Activated T-helper 2 cell treated with anti-CD3 and anti-CD28 coated beads, Interferon-gamma antibody, Interleukin-2, Interleukin-4, amounts not matched to agents 10 μg/mL and 5 μg/mL and 100 μg/mL, durations not matched to agents 14 hours and 24 hours and 36 hours (primary cell): ENCODE measurements around the gene ETF1. TPM values are rescaled to one million over a fixed set of nuclear protein-coding genes. Genes with fewer than 3 reads are reported as not detected.

ENCODE experiments used
- DNase-seq: peaks from one replicate; pipeline ENCODE4 v3.0.0; 2021; ENCODE audit warnings: low spot score
- H3K27ac Mint-ChIP-seq: one replicate; pipeline ENCODE4 v1.8.0; 2021; ENCODE audit warnings: mixed read lengths
- H3K27me3 Mint-ChIP-seq: one replicate; pipeline ENCODE4 v1.8.0; 2021; ENCODE audit warnings: low read depth, mixed read lengths
- H3K36me3 Mint-ChIP-seq: one replicate; pipeline ENCODE4 v1.8.0; 2021; ENCODE audit warnings: low read depth, mixed read lengths
- H3K4me1 Mint-ChIP-seq: one replicate; pipeline ENCODE4 v1.8.0; 2021; ENCODE audit warnings: low read depth, mixed read lengths
- H3K4me3 Mint-ChIP-seq: one replicate; pipeline ENCODE4 v1.8.0; 2021; ENCODE audit warnings: low read depth, mild to moderate bottlenecking, moderate library complexity, mixed read lengths
- H3K9me3 Mint-ChIP-seq: one replicate; pipeline ENCODE4 v1.8.0; 2021; ENCODE audit warnings: mixed read lengths
- intact Hi-C: fragments of 100-400 bp; cut with micrococcal nuclease; formaldehyde crosslinking; loops from one replicate; pipeline ENCODE4 v1.15.1; 2023
- total RNA-seq: library from RNA; stranded (reverse); gene quantifications from 2 replicates; pipeline ENCODE4 v1.2.3, GENCODE V29; 2022

The ETF1 gene
- total RNA-seq, 1 donor from 2014 or later = 170 TPM

DNA sequence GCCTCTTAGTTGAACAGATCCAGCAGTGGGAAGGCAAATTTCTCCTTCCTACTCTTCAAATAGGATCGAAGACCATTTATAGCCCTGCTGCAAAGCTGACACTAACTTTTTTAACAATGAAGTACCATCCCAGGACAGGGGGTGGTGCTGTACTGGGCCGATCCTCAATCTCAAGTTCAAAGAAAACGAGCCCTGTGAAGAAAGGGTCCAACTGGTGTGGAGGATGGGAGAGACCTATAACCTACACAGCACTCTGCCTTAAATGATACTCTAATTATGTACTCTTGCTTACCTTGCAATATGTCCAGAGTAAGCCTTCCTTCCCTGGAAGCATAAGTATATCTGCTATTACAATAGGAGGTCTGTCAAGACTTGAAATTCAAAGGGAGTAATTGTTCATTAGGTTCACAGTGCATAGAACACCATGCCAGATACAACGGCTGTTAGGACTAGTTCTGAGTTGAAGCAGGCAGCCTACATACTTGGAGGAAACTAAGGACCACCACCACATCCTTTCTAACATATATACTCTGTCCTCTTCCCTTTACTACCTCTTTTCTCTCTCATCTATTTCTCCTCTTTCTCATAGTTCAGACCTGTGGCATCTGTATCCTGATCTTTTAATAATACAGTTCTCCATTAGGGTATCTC, 6.2 kb downstream of the ETF1 start:
- intact Hi-C loops = no loop called here
- Mint-ChIP-seq H3K36me3 (peaks cover 82% of the 10 kb centered on the region), H3K9me3 (no peaks in the 10 kb centered on the region)

DNA sequence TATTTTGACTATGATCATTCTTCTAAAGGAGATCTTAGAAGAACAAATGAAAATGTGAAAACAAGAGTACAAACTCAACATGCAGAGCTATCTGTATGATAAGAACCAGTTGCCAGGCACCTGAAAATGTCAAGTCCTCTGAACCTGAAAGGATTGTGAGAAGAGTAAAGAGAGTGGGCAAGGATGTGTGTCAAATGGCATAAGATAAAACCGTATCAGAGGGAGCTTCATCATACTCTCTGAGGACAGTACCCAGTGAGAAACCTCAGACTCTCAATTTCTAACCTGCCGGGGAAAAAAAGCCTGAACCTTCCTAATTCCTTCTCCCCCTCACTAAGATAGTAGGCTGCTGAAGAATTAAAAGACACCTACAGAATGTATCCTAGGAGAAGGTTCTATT, 6.8 kb downstream of the ETF1 start:
- Mint-ChIP-seq H3K4me1 (peaks cover 48% of the 10 kb centered on the region), H3K36me3 (peaks cover 79% of the 10 kb centered on the region), H3K9me3 (no peaks in the 10 kb centered on the region), H3K27me3 (no peaks in the 10 kb centered on the region), H3K4me3 (no peak overlapping the region), H3K27ac (peak overlapping the region; percentile 47)
- DNase-seq = no peak
- intact Hi-C loops = no loop called here

More for the DNA sequence above, 6.2 kb downstream of the ETF1 start:
- Mint-ChIP-seq H3K27me3 (no peaks in the 10 kb centered on the region), H3K4me1 (peaks cover 50% of the 10 kb centered on the region), H3K4me3 (no peak overlapping the region), H3K27ac (peak overlapping the region; percentile 47)
- no peak for DNase-seq

DNA sequence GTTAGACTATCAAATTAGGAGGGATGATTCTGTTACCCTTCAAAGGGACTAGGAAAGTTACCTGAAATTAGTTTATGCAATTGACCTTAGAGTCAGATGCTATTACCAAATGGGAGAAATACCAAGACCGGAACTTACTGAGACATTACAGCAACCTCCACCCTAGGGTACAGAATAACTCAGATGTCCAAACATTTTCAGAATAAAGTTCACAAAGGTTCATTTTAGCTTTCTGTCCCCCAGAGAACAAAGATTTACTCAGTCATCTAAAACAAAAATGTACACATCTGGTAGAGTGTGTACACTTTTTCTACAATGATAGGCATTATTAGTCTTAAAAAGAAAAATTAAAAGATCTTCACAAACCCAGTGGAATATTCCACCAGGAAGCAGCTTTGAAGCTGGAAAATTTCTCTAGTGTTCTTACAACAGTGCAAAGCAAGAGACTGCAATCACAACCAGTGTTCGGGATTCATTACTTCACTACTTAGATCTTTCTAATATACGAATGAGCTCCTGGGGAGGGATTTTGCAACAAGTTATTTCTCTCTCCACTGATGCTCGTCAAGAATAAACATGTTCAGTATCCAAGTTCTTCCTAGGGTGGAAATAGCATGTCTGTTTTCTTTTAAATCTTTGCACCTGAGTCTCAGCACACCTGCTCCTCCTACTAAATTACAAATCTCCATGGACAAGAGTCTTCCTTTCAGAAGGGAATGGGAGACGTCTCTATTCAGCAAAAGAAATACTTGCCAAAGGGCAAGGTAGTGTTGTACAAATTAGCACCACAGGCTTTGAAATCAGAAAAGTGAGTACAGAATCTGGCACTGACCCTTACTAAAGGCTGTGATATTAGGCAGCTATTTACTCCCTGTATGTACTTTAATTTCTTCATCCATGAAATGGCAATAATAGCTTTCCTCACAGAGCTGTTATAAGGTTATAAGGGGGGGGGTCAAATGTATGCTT, 8.8 kb downstream of the ETF1 start:
- Mint-ChIP-seq H3K9me3 (no peaks in the 10 kb centered on the region), H3K36me3 (peaks cover 70% of the 10 kb centered on the region), H3K27me3 (no peaks in the 10 kb centered on the region), H3K27ac (no peak overlapping the region), H3K4me3 (no peak overlapping the region), H3K4me1 (peaks cover 37% of the 10 kb centered on the region)
- DNase-seq = no peak
- intact Hi-C loops = no loop called here

DNA sequence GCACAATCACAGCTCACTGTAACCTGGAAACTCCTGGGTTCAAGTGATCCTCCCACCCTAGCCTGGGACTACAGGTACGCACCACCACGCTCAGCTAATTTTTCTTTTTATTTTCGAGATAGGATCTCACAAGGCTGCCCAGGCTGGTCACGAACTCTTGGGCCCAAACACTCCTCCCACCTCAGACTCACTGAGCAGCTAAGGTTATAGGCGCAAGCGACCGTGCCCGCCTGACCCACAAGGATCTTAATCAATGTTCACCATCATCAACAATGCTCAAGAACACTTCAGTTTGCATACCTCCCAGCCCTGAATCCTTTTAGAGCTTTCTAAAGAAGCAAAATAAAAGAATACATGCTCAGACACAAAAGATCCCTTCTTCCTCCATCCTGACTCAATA, 13.2 kb downstream of the ETF1 start:
- H3K4me1 Mint-ChIP-seq = peaks cover 26% of the 10 kb centered on the region
- DNase-seq = no peak
- peaks cover 65% of the 10 kb centered on the region for H3K36me3 Mint-ChIP-seq
- H3K4me3 Mint-ChIP-seq = no peak overlapping the region
- no peaks in the 10 kb centered on the region for H3K27me3 Mint-ChIP-seq
- H3K9me3 Mint-ChIP-seq = no peaks in the 10 kb centered on the region
- intact Hi-C loops = no loop called here
- no peak overlapping the region for H3K27ac Mint-ChIP-seq

DNA sequence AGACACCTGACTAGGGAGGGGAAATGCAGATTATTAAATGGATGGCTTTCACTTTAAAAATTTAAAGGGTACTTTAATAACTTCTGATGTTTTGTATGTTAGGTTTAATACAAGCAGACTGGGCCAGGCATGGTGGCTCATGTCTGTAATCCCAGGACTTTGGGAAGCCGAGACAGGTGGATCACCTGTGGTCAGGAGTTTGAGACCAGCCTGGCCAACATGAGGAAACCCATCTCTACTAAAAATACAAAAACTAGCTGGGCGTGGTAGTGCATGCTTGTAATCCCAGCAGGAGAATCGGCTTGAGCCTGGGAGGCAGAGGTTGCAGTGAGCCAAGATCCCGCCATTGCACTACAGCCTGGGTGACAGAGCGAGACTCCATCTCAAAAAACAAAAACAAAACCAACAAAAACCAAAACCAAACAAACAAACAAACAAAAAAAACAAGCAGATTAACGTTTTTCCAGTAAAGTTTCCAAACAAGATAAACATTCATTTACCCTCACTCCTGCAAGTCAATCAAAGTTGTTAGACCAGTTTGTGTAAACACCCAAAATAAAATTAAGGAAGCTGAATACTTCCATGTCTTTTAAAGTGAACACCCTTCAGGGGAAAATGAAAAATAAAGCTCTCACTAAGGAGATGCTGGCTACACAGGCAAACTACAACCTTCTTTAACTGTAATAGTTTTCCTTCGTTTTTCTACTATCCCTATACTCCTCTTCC, 14.1 kb downstream of the ETF1 start:
- DNase-seq = no peak
- H3K36me3 Mint-ChIP-seq = peaks cover 56% of the 10 kb centered on the region
- H3K4me3 Mint-ChIP-seq = no peak overlapping the region
- H3K4me1 Mint-ChIP-seq = peaks cover 22% of the 10 kb centered on the region
- no peaks in the 10 kb centered on the region for H3K27me3 Mint-ChIP-seq
- H3K27ac Mint-ChIP-seq = no peak overlapping the region
- intact Hi-C loops = no loop called here
- no peaks in the 10 kb centered on the region for H3K9me3 Mint-ChIP-seq

DNA sequence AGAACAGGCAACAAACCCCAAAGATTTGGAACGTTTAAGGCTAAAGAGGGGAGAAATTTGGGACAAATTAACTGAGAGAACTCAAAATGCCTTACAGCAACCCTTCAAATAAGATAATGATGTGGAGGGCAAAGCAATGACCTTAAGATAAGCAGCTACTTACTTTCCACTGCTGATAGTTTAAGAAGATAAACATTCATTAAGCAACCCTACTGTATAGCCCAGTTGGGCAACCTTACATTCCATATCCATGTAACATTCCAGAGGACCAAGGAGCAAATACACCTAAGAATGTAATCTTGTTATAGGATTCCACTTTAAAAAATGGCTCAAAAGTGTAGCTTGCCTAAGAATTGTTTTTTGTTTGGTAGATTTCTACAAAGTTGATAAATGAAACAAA, 14.8 kb downstream of the ETF1 start:
- DNase-seq = no peak
- no peak overlapping the region for H3K27ac Mint-ChIP-seq
- H3K9me3 Mint-ChIP-seq = no peaks in the 10 kb centered on the region
- no peaks in the 10 kb centered on the region for H3K27me3 Mint-ChIP-seq
- peaks cover 52% of the 10 kb centered on the region for H3K36me3 Mint-ChIP-seq
- H3K4me1 Mint-ChIP-seq = peaks cover 22% of the 10 kb centered on the region
- no peak overlapping the region for H3K4me3 Mint-ChIP-seq
- intact Hi-C loops = no loop called here

DNA sequence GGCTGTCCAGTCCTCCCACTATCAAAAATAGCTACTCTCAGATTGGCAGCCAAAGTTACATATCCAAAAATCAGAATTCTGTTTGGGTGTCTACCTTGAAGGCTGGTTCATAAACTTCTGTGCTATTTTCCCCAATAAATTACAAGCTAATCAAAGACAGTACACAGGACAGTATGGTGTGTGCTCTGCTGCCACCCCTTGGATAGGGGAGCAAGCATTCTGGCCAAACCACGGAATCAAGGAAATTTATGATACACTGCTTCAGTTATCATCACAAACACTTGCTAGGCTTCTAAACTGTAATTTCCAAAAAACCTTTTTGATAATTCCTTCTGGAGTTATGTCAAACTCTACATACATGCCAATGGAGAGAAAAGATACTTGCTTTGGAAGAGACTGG, 15.9 kb downstream of the ETF1 start:
- Mint-ChIP-seq H3K4me3 (no peak overlapping the region), H3K36me3 (peaks cover 46% of the 10 kb centered on the region), H3K27ac (peak overlapping the region; percentile 31), H3K27me3 (no peaks in the 10 kb centered on the region), H3K4me1 (peaks cover 21% of the 10 kb centered on the region), H3K9me3 (no peaks in the 10 kb centered on the region)
- intact Hi-C loops = no loop called here
- no peak for DNase-seq

DNA sequence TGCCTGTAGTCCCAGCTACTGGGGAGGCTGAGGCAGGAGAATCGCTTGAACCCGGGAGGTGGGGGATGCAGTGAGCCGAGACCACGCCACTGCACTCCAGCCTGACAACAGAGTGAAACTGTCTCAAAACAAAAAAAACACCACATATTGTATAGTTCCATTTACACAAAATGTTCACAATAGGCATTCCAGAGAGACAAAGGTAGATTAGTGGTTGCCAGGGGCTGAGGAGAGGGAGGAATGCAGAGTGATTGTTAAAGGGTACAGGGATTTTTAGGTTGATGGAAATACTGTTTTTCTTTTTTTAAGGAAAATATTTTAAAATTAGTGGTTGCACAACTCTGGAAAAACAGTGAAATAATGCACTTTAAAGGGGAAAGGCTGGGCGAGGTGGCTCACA, 19.6 kb downstream of the ETF1 start:
- H3K27ac Mint-ChIP-seq = no peak overlapping the region
- no peak overlapping the region for H3K4me3 Mint-ChIP-seq
- peaks cover 42% of the 10 kb centered on the region for H3K36me3 Mint-ChIP-seq
- peaks cover 12% of the 10 kb centered on the region for H3K4me1 Mint-ChIP-seq
- DNase-seq = no peak
- intact Hi-C loops = no loop called here
- H3K9me3 Mint-ChIP-seq = no peaks in the 10 kb centered on the region
- no peaks in the 10 kb centered on the region for H3K27me3 Mint-ChIP-seq

DNA sequence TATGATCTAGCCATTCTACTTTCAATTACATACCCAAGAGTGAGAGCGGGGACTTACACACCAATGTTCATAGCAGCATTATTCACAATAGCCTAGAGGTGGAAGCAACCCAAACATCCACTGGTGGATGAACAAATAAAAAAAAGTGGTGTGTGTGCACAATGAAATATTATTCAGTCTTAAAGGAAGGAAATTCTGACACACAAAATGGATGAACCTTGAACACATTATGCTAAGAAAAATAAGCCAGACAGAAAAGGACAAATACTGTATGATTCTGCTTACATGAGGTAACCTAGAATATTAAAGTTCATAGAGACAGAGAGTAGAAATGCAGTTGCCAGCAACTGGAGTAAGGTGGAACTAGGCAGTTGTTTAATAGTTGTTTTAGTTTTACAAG, 22.1 kb downstream of the ETF1 start:
- peaks cover 6% of the 10 kb centered on the region for H3K4me1 Mint-ChIP-seq
- H3K9me3 Mint-ChIP-seq = no peaks in the 10 kb centered on the region
- H3K4me3 Mint-ChIP-seq = no peak overlapping the region
- DNase-seq = no peak
- H3K36me3 Mint-ChIP-seq = peaks cover 40% of the 10 kb centered on the region
- no peaks in the 10 kb centered on the region for H3K27me3 Mint-ChIP-seq
- H3K27ac Mint-ChIP-seq = peak overlapping the region; percentile 0
- intact Hi-C loops = no loop called here

DNA sequence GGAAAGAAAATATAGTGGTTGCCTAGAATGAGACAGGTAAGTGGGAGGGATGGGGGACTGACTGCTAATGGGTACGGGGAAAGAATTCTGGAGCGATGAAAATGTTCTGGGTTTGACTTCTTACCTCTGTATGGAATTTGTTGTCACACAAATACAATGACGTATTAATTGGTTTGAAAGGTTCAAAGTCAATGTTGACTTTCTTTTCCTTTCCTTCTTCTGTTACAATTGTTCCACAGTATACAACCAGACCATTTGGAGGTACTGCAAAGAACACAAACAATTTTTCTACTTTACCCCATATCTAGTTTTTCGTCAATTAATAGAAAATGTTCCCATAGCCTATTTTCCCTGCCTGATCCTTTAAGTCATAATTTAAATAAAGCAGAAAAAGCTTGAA, 25.6 kb downstream of the ETF1 start:
- Mint-ChIP-seq H3K36me3 (peaks cover 63% of the 10 kb centered on the region), H3K27me3 (no peaks in the 10 kb centered on the region), H3K4me1 (peaks cover 6% of the 10 kb centered on the region), H3K9me3 (no peaks in the 10 kb centered on the region), H3K4me3 (no peak overlapping the region), H3K27ac (no peak overlapping the region)
- DNase-seq = no peak
- intact Hi-C loops = no loop called here

DNA sequence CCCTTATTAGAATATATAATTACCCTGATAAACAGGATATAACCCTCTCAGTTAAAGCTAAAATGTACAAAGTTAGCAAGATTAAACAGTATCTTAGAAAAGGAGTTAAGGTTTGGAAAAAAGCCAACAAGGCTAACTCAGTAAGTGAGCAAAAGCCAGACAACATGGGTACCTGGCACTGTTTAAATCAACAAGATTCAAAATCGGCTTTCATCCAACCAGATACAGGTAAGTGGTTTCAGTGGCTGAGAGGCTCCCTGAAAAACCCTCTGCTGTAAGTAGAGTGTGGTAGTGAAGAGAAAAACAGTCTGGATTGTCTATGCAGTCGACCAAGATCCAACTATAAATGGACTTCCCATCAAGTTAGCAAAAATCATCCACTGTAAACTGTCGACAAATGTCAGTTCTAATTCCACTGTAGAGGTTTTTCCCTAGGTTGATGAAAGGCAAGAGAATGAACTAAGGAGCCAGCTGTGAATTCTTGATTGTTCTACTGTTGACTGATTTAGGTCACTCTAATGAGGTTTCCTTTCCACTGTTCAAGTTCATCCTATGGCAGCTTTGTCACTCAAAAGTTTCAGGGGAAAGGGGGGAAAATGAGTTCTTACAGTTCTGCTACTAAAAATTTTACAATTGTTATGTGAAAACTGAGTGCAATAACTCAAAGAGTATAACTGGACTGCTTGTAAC, 27.3 kb downstream of the ETF1 start:
- H3K27ac Mint-ChIP-seq = no peak overlapping the region
- peaks cover 69% of the 10 kb centered on the region for H3K36me3 Mint-ChIP-seq
- intact Hi-C loops = no loop called here
- no peaks in the 10 kb centered on the region for H3K27me3 Mint-ChIP-seq
- H3K9me3 Mint-ChIP-seq = no peaks in the 10 kb centered on the region
- no peak overlapping the region for H3K4me3 Mint-ChIP-seq
- peaks cover 3% of the 10 kb centered on the region for H3K4me1 Mint-ChIP-seq
- DNase-seq = no peak

DNA sequence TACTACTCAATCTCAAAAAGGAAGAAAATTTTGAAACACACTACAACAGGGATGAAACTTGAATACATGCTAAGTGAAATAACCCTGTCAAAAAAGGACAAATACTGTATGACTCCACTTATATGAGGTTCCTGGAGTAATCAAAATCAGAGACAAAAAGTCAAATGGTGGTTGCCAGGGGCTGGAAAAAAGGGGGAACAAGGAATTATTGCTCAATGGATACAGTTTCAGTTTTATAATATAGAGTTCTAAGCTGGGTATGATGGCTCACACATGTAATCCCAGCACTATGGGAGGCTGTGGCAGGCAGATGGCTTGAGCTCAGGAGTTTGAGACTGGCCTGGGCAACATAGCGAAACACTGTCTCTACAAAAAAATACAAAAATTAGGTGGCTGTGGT, 29.0 kb downstream of the ETF1 start:
- Mint-ChIP-seq H3K4me1 (peaks cover under 1% of the 10 kb centered on the region), H3K9me3 (no peaks in the 10 kb centered on the region), H3K27ac (no peak overlapping the region), H3K27me3 (no peaks in the 10 kb centered on the region), H3K36me3 (peaks cover 75% of the 10 kb centered on the region), H3K4me3 (no peak overlapping the region)
- intact Hi-C loops = no loop called here
- DNase-seq = no peak
